Tibial nerve (tissue), 4 donors: ENCODE measurements around the gene PRKAG2.

Source experiments
- CTCF ChIP-seq, 5 experiments: fragments of 200-600 bp in 3 of 5; fragments of 450-650 bp in 2 of 5; sonication (generic) in 3 of 5; IDR thresholded peaks; one replicate each; pipeline ENCODE4 v1.5.1; 2016 to 2019; ENCODE audit warnings: antibody characterized with exemption in 5 of 5, mild to moderate bottlenecking in 3 of 5, moderate library complexity in 2 of 5
- EP300 ChIP-seq, 2 donors: sonication (generic); formaldehyde crosslinking; IDR thresholded peaks; one replicate each; pipeline ENCODE4 v1.6.1; 2017; ENCODE audit warnings: antibody characterized with exemption in 2 of 2, mild to moderate bottlenecking in 1 of 2
- POLR2A ChIP-seq, 2 donors: fragments of 450-650 bp; IDR thresholded peaks; one replicate each; pipeline ENCODE4 v1.6.1; 2017; ENCODE audit warnings: antibody characterized with exemption in 2 of 2, mild to moderate bottlenecking in 2 of 2, moderate library complexity in 2 of 2

- peak in 3 of 5 experiments; percentile 14 to 56 (median 26) for TF ChIP-seq CTCF (IDR thresholded peaks at IDR 0.05)
- TF ChIP-seq POLR2A (IDR thresholded peaks at IDR 0.05): peak in 1 of 2 donors; percentile 47
- no peak for TF ChIP-seq EP300 (IDR thresholded peaks at IDR 0.05)
Measured at GRCh38 chr7:151876899-151877777, at the start of gene PRKAG2.
